Measurements from ENCODE around the gene ACTG1.

The ACTG1 gene

GRCh38 chr17:81499601-81499970 lies 13.0 kb downstream of the ACTG1 start:
- H3K36me3 ChIP-seq (ENCODE audit: control insufficient read depth, insufficient read depth, low read length) = no peaks in the 10 kb centered on the region
- peaks cover 2% of the 10 kb centered on the region; the same call in 1 of the 2 replicates for H3K27me3 ChIP-seq (replicated peaks; ENCODE audit: control insufficient read depth, insufficient read depth, low read length)
- H3K4me3 ChIP-seq (replicated peaks; ENCODE audit: low read depth, low read length) = no peak overlapping the region
- no peak for TF ChIP-seq CTCF (IDR thresholded peaks at IDR 0.05; ENCODE audit: insufficient read depth, low read length, poor library complexity, severe bottlenecking)
- DNase-seq (ENCODE audit: extremely low read depth, insufficient read length) = no peak

- H3K27me3 ChIP-seq (replicated peaks; ENCODE audit: control insufficient read depth, insufficient read depth, low read length) = peaks cover 2% of the 10 kb centered on the region; the same call in 1 of the 2 replicates
- no peak for TF ChIP-seq CTCF (IDR thresholded peaks at IDR 0.05; ENCODE audit: insufficient read depth, low read length, poor library complexity, severe bottlenecking)
- no peak overlapping the region for H3K4me3 ChIP-seq (replicated peaks; ENCODE audit: low read depth, low read length)
- H3K36me3 ChIP-seq (ENCODE audit: control insufficient read depth, insufficient read depth, low read length) = no peaks in the 10 kb centered on the region
- DNase-seq (ENCODE audit: extremely low read depth, insufficient read length) = no peak
These were observed 13.5 kb downstream of the ACTG1 start for GRCh38 chr17:81498953-81499600.

GRCh38 chr17:81494626-81495377 lies 17.8 kb downstream of the ACTG1 start:
- Histone ChIP-seq H3K36me3 (ENCODE audit: control insufficient read depth, insufficient read depth, low read length) (no peaks in the 10 kb centered on the region), H3K4me3 (replicated peaks; ENCODE audit: low read depth, low read length) (no peak overlapping the region), H3K27me3 (replicated peaks; ENCODE audit: control insufficient read depth, insufficient read depth, low read length) (peaks cover under 1% of the 10 kb centered on the region; the same call in 1 of the 2 replicates)
- DNase-seq (ENCODE audit: extremely low read depth, insufficient read length) = no peak
- no peak for TF ChIP-seq CTCF (IDR thresholded peaks at IDR 0.05; ENCODE audit: insufficient read depth, low read length, poor library complexity, severe bottlenecking)

- no peak for DNase-seq (ENCODE audit: extremely low read depth, insufficient read length)
- Histone ChIP-seq H3K36me3 (ENCODE audit: control insufficient read depth, insufficient read depth, low read length) (no peaks in the 10 kb centered on the region), H3K4me3 (replicated peaks; ENCODE audit: low read depth, low read length) (no peak overlapping the region), H3K27me3 (replicated peaks; ENCODE audit: control insufficient read depth, insufficient read depth, low read length) (no peaks in the 10 kb centered on the region; the same call in 1 of the 2 replicates)
- no peak for TF ChIP-seq CTCF (IDR thresholded peaks at IDR 0.05; ENCODE audit: insufficient read depth, low read length, poor library complexity, severe bottlenecking)
These were observed 19.2 kb downstream of the ACTG1 start for GRCh38 chr17:81493198-81494038.

- DNase-seq (ENCODE audit: extremely low read depth, insufficient read length) = no peak
- no peak for TF ChIP-seq CTCF (IDR thresholded peaks at IDR 0.05; ENCODE audit: insufficient read depth, low read length, poor library complexity, severe bottlenecking)
- no peaks in the 10 kb centered on the region; the same call in 1 of the 2 replicates for H3K27me3 ChIP-seq (replicated peaks; ENCODE audit: control insufficient read depth, insufficient read depth, low read length)
- H3K4me3 ChIP-seq (replicated peaks; ENCODE audit: low read depth, low read length) = no peak overlapping the region
- no peaks in the 10 kb centered on the region for H3K36me3 ChIP-seq (ENCODE audit: control insufficient read depth, insufficient read depth, low read length)
These were observed 19.9 kb downstream of the ACTG1 start for GRCh38 chr17:81492706-81493105.
